Coronary artery (tissue), 2 donors: ENCODE data around the gene MYOF.
A peak's percentile ranks its signal among the peaks of the same experiment; 100 is the strongest.

Experiments used
- DNase-seq: peaks from one replicate; pipeline ENCODE4 v3.0.0-alpha.2; 2017; ENCODE audit warnings: low spot score
- H3K27ac ChIP-seq, 2 donors: fragments of 200-600 bp; sonication (generic); one replicate each; pipeline ENCODE4 v1.5.1; 2016 to 2019
- H3K4me3 ChIP-seq: fragments of 200-600 bp; sonication (generic); 2 replicates; pipeline ENCODE4 v1.5.1; 2016; ENCODE audit warnings: mild to moderate bottlenecking, moderate library complexity
- CTCF ChIP-seq: fragments of 200-600 bp; sonication (generic); IDR thresholded peaks from one replicate; pipeline ENCODE4 v1.5.1; 2019; ENCODE audit warnings: antibody characterized with exemption

MYOF gene

DNA sequence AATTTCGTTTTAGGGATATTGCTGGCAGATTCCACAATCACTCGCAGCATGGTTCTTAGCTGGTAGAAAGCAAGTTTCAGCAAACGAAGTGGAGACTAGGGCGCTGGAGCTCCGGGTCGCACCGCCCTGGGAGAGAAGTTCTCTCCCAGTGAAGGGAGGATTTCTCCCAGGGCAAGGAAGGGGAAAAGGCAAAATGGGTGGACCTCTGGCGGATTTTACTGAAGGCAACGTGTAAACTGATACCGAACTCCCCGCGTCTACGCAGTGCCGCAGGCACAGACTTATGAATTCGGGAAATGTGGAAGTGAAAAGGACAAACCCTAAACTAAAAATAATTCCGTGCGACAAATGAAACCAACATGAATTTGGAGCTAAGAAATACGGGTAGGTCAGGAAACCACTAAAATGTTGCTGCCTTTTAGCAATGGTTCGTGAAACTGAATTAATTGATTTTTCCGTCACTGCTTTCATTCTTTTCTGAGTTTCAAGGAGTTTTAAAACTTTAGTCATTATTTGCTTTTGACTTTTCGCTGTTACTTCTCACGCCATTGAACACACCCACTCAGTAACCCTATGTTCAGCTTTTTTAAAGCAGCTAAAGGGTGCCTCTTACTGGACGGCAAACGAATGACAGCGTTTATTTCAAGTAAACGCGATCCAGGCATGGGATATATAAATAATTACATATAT lies at the start of gene MYOF:
Gene MYOF, minus strand, starts transcription at position 190 of the 690 bp plus-strand sequence. Its CDS starts 140 bp downstream, at position 50.
- DNase-seq, result peak; percentile 87
- Histone ChIP-seq H3K27ac (peak within 1 kb of the TSS; percentile 88 to 93), H3K4me3 (peak within 1 kb of the TSS; percentile 74)
- TF ChIP-seq CTCF, result no peak

DNA sequence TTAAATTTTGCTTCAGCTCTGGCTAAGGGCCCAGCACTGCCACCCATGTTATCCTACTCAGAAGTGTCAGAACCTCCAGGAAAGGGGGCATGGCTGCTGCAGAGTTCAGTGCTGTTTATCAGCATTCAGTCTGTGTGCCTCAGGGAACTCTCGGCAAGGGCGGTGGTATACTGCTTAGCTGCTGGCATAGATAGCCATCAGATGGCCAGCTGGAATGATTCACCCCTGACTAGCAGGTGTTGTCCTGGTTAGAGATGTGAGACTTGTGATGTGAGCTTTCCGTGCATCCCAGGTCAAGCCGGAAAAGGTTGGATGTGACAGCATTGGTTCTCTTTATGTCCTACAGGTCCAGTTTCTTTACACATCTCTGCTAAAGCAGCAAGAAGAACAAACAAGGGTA lies 36.4 kb upstream of the MYOF start:
- DNase-seq, result no peak
- Histone ChIP-seq H3K27ac (no peak overlapping the region), H3K4me3 (no peak overlapping the region)
- no peak for TF ChIP-seq CTCF

DNA sequence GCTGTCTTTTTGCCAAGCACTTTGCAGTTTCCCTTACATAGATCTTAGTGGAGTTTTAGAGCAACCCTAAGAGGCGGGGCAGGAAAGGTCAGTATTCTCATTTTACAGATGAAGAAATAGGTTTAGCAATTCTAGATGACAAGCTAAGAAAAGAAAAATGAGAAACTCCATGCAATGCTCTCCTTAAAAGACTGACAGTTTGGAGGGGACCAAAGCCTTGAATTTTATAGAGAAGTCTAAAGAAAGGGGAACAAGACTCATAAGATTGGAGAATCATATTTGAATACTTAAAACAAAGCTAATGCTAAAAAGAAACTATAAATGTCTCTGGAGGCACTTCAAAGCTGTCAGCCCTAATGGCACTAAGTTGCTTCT lies 33.9 kb upstream of the MYOF start:
- no peak for DNase-seq
- no peak for TF ChIP-seq CTCF
- peak overlapping the region; percentile 20 for H3K4me3 ChIP-seq
- H3K27ac ChIP-seq, result peak overlapping the region; percentile 21 to 79

- no peak for DNase-seq
- peak overlapping the region; percentile 20 for H3K4me3 ChIP-seq
- peak overlapping the region; percentile 35 to 79 for H3K27ac ChIP-seq
- no peak for TF ChIP-seq CTCF
These were observed 33.2 kb upstream of the MYOF start for GRCh38 chr10:93515071-93516005.

DNA sequence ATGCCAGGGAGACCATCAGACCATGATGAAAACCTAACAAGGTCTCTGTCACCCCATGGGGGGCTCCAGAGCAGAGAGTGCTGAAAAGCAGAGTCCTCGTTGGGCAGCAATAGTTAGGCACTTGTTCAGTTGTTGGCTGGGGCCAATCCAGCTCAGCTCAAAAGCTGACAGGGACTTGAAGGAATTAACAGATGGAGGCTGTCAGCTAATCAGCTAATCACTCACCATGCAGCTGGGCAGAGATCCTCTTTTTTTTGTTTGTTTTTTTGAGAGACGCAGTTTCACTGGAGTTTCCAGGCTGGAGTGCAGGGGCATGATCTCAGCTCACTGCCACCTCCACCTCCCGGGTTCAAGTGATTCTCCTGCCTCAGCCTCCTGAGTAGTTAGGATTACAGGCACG lies 32.4 kb upstream of the MYOF start:
- TF ChIP-seq CTCF, result no peak
- no peak for DNase-seq
- peak overlapping the region; percentile 35 to 79 for H3K27ac ChIP-seq
- no peak overlapping the region for H3K4me3 ChIP-seq

GRCh38 chr10:93513091-93513490 lies 31.0 kb upstream of the MYOF start:
- Histone ChIP-seq H3K27ac (no peak overlapping the region), H3K4me3 (no peak overlapping the region)
- DNase-seq, result no peak
- no peak for TF ChIP-seq CTCF
